Endothelial cell of umbilical vein (primary cell): ENCODE data around the gene TMC2. TPM values are rescaled to one million over a fixed set of nuclear protein-coding genes. Genes with fewer than 3 reads are reported as not detected.
A peak's percentile ranks its signal among the peaks of the same experiment; 100 is the strongest.

ENCODE experiments used
- BruUV-seq: library from RNA; stranded (reverse); fragments of 400-500 nt; replicated peaks from 2 replicates; lab custom pipeline; 2021; lab: Mats Ljungman, UMichigan
- CTCF ChIA-PET: fragments of 300-600, 350-600 bp; sonication (Branson Sonifier 250); formaldehyde crosslinking; loops from one replicate; lab custom pipeline; 2021; ENCODE audit warnings: antibody characterized with exemption, inconsistent platforms; lab: Charles Lee
- POLR2A ChIA-PET: fragments of 300-600, 350-600 bp; sonication (Branson Sonifier 250); formaldehyde crosslinking; loops from one replicate; lab custom pipeline; 2021; ENCODE audit warnings: antibody characterized with exemption, inconsistent platforms; lab: Charles Lee
- DNase-seq: peaks from one replicate; pipeline ENCODE4 v3.0.0-alpha.2; 2011; ENCODE audit warnings: low read depth, low spot score
- FAIRE-seq: peaks from 2 replicates; lab custom pipeline; 2011; peaks lifted over from hg19 to GRCh38; lab: Jason Lieb, UNC
- H2AFZ ChIP-seq: 2 replicates; pipeline ENCODE4 v1.6.0; 2012; ENCODE audit warnings: low read depth, low read length, control low read depth, inconsistent platforms
- H3K27ac ChIP-seq: 2 replicates; pipeline ENCODE4 v1.5.1; 2011; ENCODE audit warnings: low read depth, mild to moderate bottlenecking, control low read depth, low read length, moderate library complexity; ENCODE audit not compliant: insufficient read depth
- H3K27me3 ChIP-seq, 2 experiments: 2 replicates each; pipeline versions ENCODE4 v1.6.0 to v1.6.1; 2011; ENCODE audit warnings: low read length in 2 of 2, mixed read lengths in 1 of 2; ENCODE audit not compliant: control insufficient read depth in 2 of 2, insufficient read depth in 2 of 2
- H3K36me3 ChIP-seq, 2 experiments: 2 replicates in 1 of 2; 3 replicates in 1 of 2; pipeline ENCODE4 v1.5.1; 2011; ENCODE audit warnings: low read length in 2 of 2, mild to moderate bottlenecking in 1 of 2, moderate library complexity in 1 of 2; ENCODE audit not compliant: control insufficient read depth in 2 of 2, insufficient read depth in 2 of 2; ENCODE audit errors: extremely low read depth in 1 of 2
- H3K4me1 ChIP-seq: 3 replicates; pipeline ENCODE4 v1.5.1; 2011; ENCODE audit warnings: mild to moderate bottlenecking, low read length; ENCODE audit not compliant: control insufficient read depth, insufficient read depth; ENCODE audit errors: extremely low read depth
- H3K4me2 ChIP-seq: 2 replicates; pipeline ENCODE4 v1.6.1; 2011; ENCODE audit warnings: low read length, control low read depth, mixed read lengths; ENCODE audit not compliant: insufficient read depth
- H3K4me3 ChIP-seq, 3 experiments: fragments of 200-600 bp in 1 of 3; sonication (generic), shearing (Covaris generic) in 1 of 3; replicated peaks in 1 of 3; 2 replicates each; pipeline ENCODE4 v1.5.1; 2011 to 2016; ENCODE audit warnings: control low read depth in 3 of 3, low read length in 3 of 3, mild to moderate bottlenecking in 2 of 3, inconsistent platforms in 1 of 3, low read depth in 1 of 3, moderate library complexity in 1 of 3; ENCODE audit not compliant: insufficient read depth in 1 of 3
- H3K79me2 ChIP-seq: 2 replicates; pipeline ENCODE4 v1.6.0; 2012; ENCODE audit warnings: low read length, inconsistent platforms; ENCODE audit not compliant: control insufficient read depth, insufficient read depth
- H3K9ac ChIP-seq: replicated peaks from 2 replicates; pipeline ENCODE3; 2011; ENCODE audit warnings: low read length, control low read depth; ENCODE audit not compliant: insufficient read depth; ENCODE audit errors: extremely low read depth
- H3K9me1 ChIP-seq: replicated peaks from 3 replicates; pipeline ENCODE4 v1.6.0; 2011; ENCODE audit warnings: mild to moderate bottlenecking, low read length; ENCODE audit not compliant: control insufficient read depth, insufficient read depth; ENCODE audit errors: extremely low read depth
- H3K9me3 ChIP-seq: replicated peaks from 2 replicates; pipeline ENCODE4 v1.5.1; 2012; ENCODE audit warnings: low read length, inconsistent platforms; ENCODE audit not compliant: control insufficient read depth, insufficient read depth
- H4K20me1 ChIP-seq: replicated peaks from 2 replicates; pipeline ENCODE3; 2011; ENCODE audit warnings: mild to moderate bottlenecking, low read length; ENCODE audit not compliant: control insufficient read depth, insufficient read depth; ENCODE audit errors: extremely low read depth
- EZH2 ChIP-seq: IDR thresholded peaks from 2 replicates; pipeline ENCODE4 v1.6.1; 2012; ENCODE audit warnings: borderline replicate concordance, low read depth, mild to moderate bottlenecking, moderate library complexity, low read length, inconsistent platforms; ENCODE audit not compliant: severe bottlenecking
- FOS ChIP-seq: IDR thresholded peaks from 2 replicates; pipeline ENCODE4 v1.6.1; 2011; ENCODE audit warnings: mild to moderate bottlenecking, low read length, moderate library complexity, borderline replicate concordance; ENCODE audit not compliant: insufficient read depth
- GATA2 ChIP-seq: IDR thresholded peaks from 2 replicates; pipeline ENCODE4 v1.7.0; 2011; ENCODE audit warnings: low read depth, mild to moderate bottlenecking, moderate library complexity, mixed read lengths, low read length; ENCODE audit not compliant: insufficient read length, insufficient read depth
- JUN ChIP-seq: IDR thresholded peaks from 2 replicates; pipeline ENCODE4 v1.6.1; 2011; ENCODE audit warnings: borderline replicate concordance, low read depth; ENCODE audit not compliant: insufficient read length, insufficient read depth
- MYC ChIP-seq: IDR thresholded peaks from one replicate; pipeline ENCODE4 v1.6.1; 2011; ENCODE audit warnings: mild to moderate bottlenecking, low read depth, low read length
- POLR2A ChIP-seq: IDR thresholded peaks from 2 replicates; pipeline ENCODE4 v1.6.1; 2012; ENCODE audit warnings: low read depth, mild to moderate bottlenecking, control low read depth, low read length
- POLR2AphosphoS5 ChIP-seq: IDR thresholded peaks from 2 replicates; pipeline ENCODE4 v1.6.1; 2012; ENCODE audit warnings: low read depth, mild to moderate bottlenecking, control low read depth, low read length, moderate library complexity; ENCODE audit not compliant: insufficient read depth
- dilution Hi-C: fragments of 300-500 bp; cut with MboI; formaldehyde crosslinking; loops from one replicate; pipeline ENCODE4 v1.15.0; 2019; ENCODE audit warnings: low sequenced_read_pairs; ENCODE audit not compliant: extremely low pct_ligation_motif_present
- intact Hi-C: fragments of 100-400 bp; cut with micrococcal nuclease; formaldehyde crosslinking; loops from one replicate; pipeline ENCODE4 v1.10.0; 2022
- polyA plus RNA-seq, 4 experiments: library from polyadenylated mRNA; depleted of rRNA in 3 of 4; stranded (reverse) in 3 of 4; unstranded in 1 of 4; fragments of >200 nt; gene quantifications; 2 replicates each; pipeline versions ENCODE4 v1.2.1 to v1.2.3, GENCODE V29; 2011 to 2012; ENCODE audit warnings: missing spikeins in 1 of 4
- total RNA-seq: library from RNA; stranded (reverse); gene quantifications from 2 replicates; pipeline ENCODE4 v1.2.3, GENCODE V29; 2021
- TF ChIP-seq, protein P1 (sequence below), 2 donors: IDR thresholded peaks; 1 replicate in 1 of 2; 2 replicates in 1 of 2; pipeline ENCODE4 v1.5.1; 2011; ENCODE audit warnings: low read length in 2 of 2, mild to moderate bottlenecking in 2 of 2, moderate library complexity in 2 of 2, control low read depth in 1 of 2, inconsistent platforms in 1 of 2, low read depth in 1 of 2; ENCODE audit not compliant: insufficient read depth in 1 of 2; ENCODE audit errors: extremely low read depth in 1 of 2
- TF ChIP-seq, protein P2 (sequence below): IDR thresholded peaks from 2 replicates; pipeline ENCODE4 v1.6.1; 2011; ENCODE audit not compliant: insufficient read depth, insufficient read length

The TMC2 gene
- total and polyA plus RNA-seq, 2 donors (not counting 3 experiments of a cell fraction or from before 2014, with no cell fraction given) = not detected

DNA sequence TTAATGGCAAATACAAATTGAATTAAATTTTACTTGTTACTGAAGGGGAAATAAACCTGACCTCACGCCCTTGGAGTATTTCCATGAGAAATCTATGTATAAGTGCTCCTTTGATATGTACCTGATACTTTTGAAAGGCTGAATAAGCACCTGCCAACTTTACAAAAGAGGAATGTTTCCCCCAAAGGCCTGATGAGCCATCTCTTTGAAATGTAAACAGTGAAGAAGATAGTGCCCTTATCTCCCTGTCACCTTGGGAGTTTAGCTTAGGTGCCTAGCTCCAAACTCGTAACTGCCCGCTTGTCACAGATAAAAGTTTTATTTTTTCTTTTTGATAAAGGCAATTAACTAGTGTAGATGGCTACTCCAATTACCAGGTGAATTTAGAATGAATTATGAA lies 26.6 kb upstream of the TMC2 start:
- DNase-seq (no peak), FAIRE-seq (no peak)
- H3K9me1 ChIP-seq = no peaks in the 10 kb centered on the region
- intact Hi-C loops = loop anchor here (1.0 to 5.0 kb wide), 2 partner anchors 15 to 143 kb away; partner anchors contain the start of gene NOP56
- no peaks in the 10 kb centered on the region for H3K27me3 ChIP-seq
- no peak overlapping the region for H3K4me2 ChIP-seq
- H3K9ac ChIP-seq = no peak overlapping the region
- H3K4me3 ChIP-seq = no peak overlapping the region
- TF ChIP-seq MYC (no peak), POLR2A (no peak), GATA2 (no peak), FOS (no peak)
- TF ChIP-seq, protein P1, sequence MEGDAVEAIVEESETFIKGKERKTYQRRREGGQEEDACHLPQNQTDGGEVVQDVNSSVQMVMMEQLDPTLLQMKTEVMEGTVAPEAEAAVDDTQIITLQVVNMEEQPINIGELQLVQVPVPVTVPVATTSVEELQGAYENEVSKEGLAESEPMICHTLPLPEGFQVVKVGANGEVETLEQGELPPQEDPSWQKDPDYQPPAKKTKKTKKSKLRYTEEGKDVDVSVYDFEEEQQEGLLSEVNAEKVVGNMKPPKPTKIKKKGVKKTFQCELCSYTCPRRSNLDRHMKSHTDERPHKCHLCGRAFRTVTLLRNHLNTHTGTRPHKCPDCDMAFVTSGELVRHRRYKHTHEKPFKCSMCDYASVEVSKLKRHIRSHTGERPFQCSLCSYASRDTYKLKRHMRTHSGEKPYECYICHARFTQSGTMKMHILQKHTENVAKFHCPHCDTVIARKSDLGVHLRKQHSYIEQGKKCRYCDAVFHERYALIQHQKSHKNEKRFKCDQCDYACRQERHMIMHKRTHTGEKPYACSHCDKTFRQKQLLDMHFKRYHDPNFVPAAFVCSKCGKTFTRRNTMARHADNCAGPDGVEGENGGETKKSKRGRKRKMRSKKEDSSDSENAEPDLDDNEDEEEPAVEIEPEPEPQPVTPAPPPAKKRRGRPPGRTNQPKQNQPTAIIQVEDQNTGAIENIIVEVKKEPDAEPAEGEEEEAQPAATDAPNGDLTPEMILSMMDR (IDR thresholded peaks at IDR 0.05; ENCODE audit: extremely low read depth in 1 of 2, insufficient read depth in 1 of 2, low read depth in 1 of 2, low read length in 2 of 2) = no peak
- H2AFZ ChIP-seq = no peak overlapping the region
- H3K4me1 ChIP-seq = peaks cover 10% of the 10 kb centered on the region
- H4K20me1 ChIP-seq = no peaks in the 10 kb centered on the region
- dilution Hi-C loops = no loop called here
- ChIA-PET CTCF (interaction anchor here (9.2 kb wide), 1 partner anchor 12 kb away, joined by 99 read pairs; no protein-coding TSS in a partner anchor), POLR2A (no interaction called here)
- H3K79me2 ChIP-seq = peaks cover 11% of the 10 kb centered on the region
- H3K9me3 ChIP-seq = no peaks in the 10 kb centered on the region
- no peaks in the 10 kb centered on the region for H3K36me3 ChIP-seq
- no TSS peak for BruUV-seq
- H3K27ac ChIP-seq = no peak overlapping the region

DNA sequence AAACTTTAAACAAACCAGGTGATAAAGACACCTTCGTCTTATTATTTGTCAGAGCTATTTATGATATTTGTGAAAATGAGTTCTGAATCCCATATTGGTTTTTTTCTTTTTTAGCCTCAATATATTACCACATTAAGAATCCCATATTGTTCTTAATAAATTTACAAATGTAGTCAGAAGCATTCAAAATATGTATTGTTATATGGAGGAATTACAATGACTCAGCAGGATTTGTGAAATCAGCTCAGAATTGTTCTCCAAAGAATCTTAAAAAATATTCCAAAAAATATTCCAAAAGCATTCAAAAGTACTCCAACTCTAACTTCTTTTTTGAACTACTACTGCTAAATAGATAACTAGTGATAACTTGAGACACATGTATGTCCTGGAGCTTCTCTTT lies 21.2 kb upstream of the TMC2 start:
- Histone ChIP-seq H2AFZ (peak overlapping the region; percentile 19), H3K27ac (no peak overlapping the region), H3K4me2 (no peak overlapping the region), H3K9me1 (no peaks in the 10 kb centered on the region), H3K79me2 (no peaks in the 10 kb centered on the region), H3K4me3 (no peak overlapping the region), H3K9me3 (no peaks in the 10 kb centered on the region), H3K9ac (no peak overlapping the region), H4K20me1 (no peaks in the 10 kb centered on the region), H3K4me1 (no peaks in the 10 kb centered on the region), H3K36me3 (no peaks in the 10 kb centered on the region), H3K27me3 (no peaks in the 10 kb centered on the region)
- BruUV-seq = no TSS peak
- DNase-seq (no peak), FAIRE-seq (no peak)
- CTCF ChIA-PET = interaction anchor here (9.2 kb wide), 1 partner anchor 7 kb away, joined by 99 read pairs; no protein-coding TSS in a partner anchor
- POLR2A ChIA-PET = no interaction called here
- TF ChIP-seq JUN = no peak
- no peak for TF ChIP-seq MYC
- TF ChIP-seq FOS = no peak
- TF ChIP-seq EZH2 = no peak
- no peak for TF ChIP-seq GATA2
- TF ChIP-seq, protein P2, sequence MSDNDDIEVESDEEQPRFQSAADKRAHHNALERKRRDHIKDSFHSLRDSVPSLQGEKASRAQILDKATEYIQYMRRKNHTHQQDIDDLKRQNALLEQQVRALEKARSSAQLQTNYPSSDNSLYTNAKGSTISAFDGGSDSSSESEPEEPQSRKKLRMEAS = no peak
- no peak for TF ChIP-seq POLR2A
- TF ChIP-seq, protein P1 (IDR thresholded peaks at IDR 0.05; ENCODE audit: extremely low read depth in 1 of 2, insufficient read depth in 1 of 2, low read depth in 1 of 2, low read length in 2 of 2) = no peak
- no peak for TF ChIP-seq POLR2AphosphoS5
- intact Hi-C loops = no loop called here
- dilution Hi-C loops = no loop called here
